Activated CD4-positive, alpha-beta T cell treated with anti-CD3 and anti-CD28 coated beads for 24 hours (primary cell): ENCODE results near the gene BST1.
"Not testable (repeated sequence)": the region's sequence is repeated elsewhere in the genome, so short reads cannot be mapped to it uniquely, and the experiment has no call there.

ENCODE experiments used
- DNase-seq, 2 donors: peaks; one replicate each; pipeline ENCODE4 v3.0.0-alpha.2; 2020; ENCODE audit warnings: low read depth in 2 of 2

The BST1 gene

GRCh38 chr4:15711762-15712161, 8.9 kb downstream of the BST1 start:
- no peak for DNase-seq

- no peak for DNase-seq
Observed at GRCh38 chr4:15712214-15712613, 9.3 kb downstream of the BST1 start.

DNA sequence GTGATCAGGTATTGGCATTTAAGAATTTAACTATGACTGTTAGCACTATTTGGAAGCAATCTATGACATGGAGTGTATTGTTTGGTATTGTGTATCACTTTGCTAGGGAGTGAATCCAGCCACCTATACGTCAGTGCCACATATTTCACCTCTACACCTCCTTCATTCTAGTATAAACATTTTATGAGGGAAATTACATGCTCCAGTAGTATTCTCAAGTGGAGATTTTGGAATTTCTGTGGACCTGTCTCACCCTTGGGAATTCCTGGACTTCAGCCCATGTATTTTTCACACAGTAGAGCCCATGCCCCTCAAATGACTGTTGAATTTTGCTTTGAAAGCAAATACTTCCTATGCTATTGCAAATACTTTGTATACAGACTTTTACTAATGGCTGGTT, 11.3 kb downstream of the BST1 start:
- no peak for DNase-seq

DNA sequence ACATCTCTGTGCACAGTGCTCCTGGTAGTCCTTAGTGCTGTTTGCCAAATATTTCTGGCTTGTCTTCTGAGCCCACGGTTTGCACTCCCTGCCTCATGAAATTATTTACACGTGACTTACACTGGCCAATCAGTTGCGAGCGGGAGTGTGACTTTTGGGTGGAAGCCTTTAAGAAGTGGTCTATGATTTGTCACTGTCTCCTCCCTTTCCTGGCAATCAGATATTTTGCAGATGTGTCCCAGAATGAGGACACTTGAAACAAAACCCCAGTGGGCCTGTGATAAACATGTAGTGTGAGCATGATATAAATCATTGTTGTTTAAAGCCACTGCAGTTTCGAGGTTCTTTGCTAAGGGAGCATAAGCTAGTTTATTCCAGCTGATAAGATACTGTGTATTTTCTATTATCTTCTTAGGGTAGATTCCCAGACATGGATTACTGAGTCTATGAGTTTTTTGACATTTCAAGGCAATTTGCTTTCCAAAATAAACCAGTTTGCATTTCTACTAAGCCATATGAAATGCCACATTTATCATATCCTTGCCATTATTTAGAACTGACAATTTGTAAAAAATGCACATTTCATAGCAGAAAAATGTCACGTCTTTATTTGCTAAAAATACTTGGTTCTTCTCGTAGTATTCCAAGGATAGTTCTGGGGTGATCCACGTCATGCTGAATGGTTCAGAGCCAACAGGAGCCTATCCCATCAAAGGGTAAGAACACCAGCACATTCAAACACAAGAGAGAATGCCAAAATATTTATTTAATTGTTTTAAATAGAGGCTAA, 12.0 kb downstream of the BST1 start:
- DNase-seq = no peak

DNA sequence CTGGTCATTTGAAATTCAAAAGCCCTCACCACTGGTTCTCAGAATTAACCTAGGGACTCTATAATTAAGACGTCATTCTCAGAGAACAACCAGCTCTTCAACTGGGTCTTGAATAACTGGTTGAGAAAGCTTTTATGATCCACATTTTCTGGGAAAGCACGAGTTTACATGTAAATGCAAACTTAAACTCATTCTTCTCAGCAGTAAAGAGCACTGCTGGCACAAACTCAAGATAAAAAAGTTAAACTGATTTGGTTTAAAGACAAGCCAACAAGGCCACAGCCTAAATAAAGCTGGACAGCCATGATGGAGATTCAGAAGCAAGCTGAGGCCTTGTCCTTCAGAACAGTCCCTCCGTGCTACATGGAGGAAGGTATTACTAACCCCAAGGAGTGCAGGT, 13.2 kb downstream of the BST1 start:
- no peak for DNase-seq

DNA sequence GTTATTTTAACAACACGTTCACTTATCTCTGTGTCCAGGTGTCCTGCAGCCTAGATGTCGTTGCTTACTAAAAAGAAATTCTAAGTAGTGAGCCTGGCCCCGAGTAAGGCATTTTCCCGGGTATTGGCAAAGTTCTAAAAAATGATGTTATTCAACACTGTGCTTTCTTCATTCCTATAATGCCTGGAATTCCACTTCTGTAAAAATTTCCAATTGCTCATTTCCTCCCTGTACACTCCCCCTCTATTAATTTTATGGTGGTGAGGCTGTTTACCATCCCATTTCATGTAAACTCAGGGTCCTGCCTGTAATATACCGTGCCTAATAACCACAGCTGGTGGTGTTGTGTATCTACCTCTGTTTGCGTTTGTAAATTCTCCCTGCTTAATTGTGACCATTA, 14.2 kb downstream of the BST1 start:
- no peak for DNase-seq

GRCh38 chr4:15717657-15718416, 15.0 kb downstream of the BST1 start:
- DNase-seq = no peak

DNA sequence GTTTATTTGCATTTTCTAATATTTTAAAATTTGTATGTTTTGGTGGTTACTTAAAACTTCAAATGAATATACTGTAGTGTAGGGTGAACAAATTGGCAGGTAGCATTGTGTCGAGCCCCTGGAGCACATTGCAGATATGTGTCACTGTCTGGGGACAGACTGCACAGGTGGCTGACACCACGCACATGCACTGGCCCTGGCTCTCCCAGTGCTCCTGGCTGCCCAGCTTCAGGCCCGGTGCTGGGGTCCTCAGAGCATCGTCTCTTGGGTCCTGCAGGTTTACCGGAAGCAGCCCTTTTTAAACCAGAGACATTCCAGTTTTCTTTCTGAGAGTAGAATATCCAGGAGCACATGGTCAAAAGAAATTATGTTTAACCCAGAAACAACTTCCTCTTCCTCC, 15.6 kb downstream of the BST1 start:
- DNase-seq = no peak

DNA sequence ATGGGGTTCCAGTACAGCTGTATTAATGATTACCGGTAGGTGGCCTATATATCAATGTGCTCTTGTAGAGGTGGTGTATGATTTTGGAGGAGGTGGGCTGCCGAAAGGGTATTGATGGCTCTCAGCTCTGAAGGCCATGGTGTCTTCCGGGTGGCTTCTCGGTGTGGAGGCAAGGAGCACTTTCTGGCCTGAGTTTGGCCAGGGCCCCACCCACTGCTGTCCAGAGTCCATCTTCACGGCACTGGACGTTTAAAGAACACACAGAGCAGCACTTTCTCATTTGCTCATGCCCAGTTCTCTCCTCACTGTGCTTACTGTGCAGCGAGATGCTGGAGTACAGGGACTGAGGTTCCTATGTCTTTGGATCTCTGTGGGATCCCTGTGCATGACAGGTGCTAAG, 16.1 kb downstream of the BST1 start:
- DNase-seq = no peak

DNA sequence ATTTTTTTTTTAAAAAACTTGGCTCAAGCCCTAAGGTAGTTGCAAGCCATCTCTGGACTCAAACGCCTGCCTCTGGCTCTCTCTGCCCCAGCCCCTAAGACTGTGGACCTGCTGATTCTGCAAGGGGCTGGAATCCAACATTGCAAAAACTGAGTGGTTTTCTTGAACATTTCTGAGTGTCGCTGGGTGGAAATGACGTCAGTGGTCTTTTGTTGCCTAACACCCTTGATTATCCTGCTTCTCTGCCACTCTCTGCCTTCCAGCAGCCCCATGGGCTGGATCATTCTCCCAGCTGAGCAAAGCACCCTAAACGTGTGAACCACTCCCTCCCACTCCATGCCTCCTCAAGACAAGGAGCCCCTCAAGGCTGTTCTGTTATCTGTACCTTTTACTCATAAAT, 16.6 kb downstream of the BST1 start:
- no peak for DNase-seq

DNA sequence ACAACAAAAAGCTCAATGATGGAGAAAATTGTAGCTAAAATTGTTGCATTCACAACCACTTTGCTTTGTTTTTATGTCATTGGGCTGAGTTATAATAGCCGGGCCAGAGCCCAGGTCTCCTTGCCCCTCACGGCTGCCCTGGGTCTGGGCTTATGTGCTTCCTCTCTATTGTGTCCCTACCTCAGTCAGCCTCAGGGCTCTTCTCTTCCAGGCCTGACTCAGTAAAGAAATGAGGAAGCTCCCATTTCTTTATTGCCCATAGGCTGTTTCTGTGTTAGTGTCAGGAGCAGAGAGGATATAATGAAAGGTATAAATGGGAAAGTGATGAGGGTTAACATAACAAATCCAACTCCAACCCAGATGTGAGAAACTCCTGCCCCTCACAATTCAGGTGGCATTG, 18.0 kb downstream of the BST1 start:
- DNase-seq = no peak

- no peak for DNase-seq
Observed at GRCh38 chr4:15725608-15726007, 22.7 kb downstream of the BST1 start.

DNA sequence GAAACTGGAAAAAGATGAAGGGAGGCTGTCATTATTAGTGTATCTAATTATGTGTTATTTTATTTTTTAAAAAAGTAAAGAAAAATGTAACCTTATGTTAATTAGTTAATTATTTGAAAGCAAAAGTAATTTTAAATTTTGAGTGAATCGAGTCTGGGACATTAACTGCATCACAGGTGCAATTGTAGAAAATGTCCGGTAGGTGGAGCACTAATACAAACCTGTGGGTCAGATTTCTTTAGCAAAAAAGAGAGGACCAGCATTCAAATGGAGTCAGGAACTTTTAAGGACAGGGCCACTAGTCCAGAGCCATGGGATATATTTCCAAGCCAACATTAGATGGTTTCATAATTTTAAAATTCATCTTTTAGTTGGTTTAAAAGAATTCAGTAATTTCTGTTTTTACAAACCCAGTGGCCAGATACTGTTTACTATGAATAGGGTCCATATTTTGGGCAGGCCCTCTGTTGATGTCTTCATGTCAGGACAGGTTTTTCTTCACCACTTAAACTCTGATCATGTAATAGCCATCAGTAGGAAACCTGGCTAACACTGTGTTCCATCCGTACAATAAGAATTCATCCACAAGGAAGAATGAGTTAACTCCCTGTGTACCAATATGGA, 27.2 kb downstream of the BST1 start:
- peak in 1 of 2 donors; percentile 9 for DNase-seq

- DNase-seq = not testable (repeated sequence)
Observed at GRCh38 chr4:15733061-15733460, 30.2 kb downstream of the BST1 start.

GRCh38 chr4:15735536-15735935, 32.7 kb downstream of the BST1 start:
- no peak for DNase-seq

DNA sequence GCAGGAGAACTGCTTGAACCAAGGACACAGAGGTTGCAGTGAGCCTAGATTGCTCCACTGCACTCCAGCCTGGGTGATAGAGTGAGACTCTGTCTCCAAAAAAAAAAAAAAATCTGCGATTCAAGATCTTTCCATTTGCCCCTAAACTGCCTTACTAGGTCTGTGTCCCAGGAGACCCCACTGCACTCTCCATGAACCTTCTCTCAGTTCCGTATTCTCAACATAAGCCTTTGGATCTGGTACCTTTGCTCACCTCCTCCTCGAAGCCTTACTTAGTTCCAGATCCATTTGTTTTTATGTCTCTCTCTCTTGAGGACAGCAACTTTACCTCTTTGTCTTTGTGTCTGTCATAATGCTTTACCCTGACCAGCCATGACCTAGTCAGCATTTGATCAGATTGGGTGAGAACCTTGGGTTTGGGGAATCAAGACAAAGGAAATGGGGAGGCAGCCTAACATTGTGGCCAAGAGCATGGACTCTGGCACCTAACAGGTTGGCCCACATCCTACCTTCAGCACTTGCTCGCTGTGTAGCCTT, 33.7 kb downstream of the BST1 start:
- no peak for DNase-seq

- DNase-seq = no peak
Observed at GRCh38 chr4:15737255-15737654, 34.4 kb downstream of the BST1 start.

GRCh38 chr4:15738877-15739276, 36.0 kb downstream of the BST1 start:
- DNase-seq = no peak

DNA sequence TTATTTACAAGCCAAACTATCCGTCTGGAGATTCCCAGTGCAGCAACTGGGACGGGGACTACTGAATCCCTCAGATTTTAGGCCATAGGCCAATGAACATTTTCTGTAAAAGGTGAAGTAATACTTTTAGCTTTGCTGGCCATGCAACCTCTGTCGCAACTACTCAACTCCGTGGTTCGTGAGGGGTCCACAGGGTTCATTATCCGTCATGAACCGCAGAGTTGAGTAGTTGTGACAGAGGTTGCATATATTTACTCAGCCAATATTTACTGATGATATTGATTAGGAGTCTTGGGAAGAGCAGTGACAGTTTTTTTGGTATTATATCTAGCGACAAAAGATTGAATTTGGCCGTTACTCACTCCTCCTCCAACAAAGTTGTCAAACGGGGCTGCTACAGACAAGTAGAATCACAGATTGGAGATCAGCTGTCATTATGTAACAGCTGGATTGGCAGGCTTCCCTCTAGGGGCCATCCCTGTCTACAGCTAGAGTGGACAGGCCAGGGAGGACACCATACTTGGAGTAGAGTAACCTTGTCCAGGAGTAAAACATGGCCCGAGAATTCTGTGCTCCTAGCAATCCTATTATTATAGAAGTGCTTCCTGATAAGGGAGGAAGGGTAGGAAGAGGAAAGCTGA, 38.0 kb downstream of the BST1 start:
- no peak for DNase-seq

- no peak for DNase-seq
Observed at GRCh38 chr4:15742083-15742582, 39.3 kb downstream of the BST1 start.

- no peak for DNase-seq
Observed at GRCh38 chr4:15742637-15743036, 39.8 kb downstream of the BST1 start.

- no peak for DNase-seq
Observed at GRCh38 chr4:15744016-15744545, 41.2 kb downstream of the BST1 start.
